Measurements from ENCODE around the gene MORF4L2. TPM values are rescaled to one million over a fixed set of nuclear protein-coding genes. Genes with fewer than 3 reads are reported as not detected.

MORF4L2 gene
- total RNA-seq, 1 donor from 2014 or later, result 231 TPM

DNA sequence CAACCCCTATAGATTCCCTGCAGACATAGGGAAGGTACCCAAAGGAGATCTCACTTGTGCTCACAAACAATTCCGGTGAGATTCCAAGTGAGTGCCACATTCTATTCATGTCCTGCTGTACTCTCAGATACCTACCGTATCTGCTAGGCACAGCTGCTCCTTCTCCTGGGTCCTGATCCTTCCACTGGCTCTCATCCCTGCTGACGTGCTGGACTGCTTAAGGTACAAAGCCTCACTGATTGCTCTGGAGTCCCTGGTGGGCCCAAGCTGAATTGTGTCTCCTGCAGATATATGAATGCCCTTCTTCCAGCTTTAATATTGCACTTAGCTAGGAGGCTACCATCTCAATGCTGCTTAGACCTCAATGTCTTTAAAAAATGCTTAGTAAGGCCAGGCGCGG, 55.4 kb downstream of the MORF4L2 start:
- no peak for DNase-seq

- no peak for DNase-seq
Measured at GRCh38 chrX:103630171-103630511, 56.4 kb downstream of the MORF4L2 start.

DNA sequence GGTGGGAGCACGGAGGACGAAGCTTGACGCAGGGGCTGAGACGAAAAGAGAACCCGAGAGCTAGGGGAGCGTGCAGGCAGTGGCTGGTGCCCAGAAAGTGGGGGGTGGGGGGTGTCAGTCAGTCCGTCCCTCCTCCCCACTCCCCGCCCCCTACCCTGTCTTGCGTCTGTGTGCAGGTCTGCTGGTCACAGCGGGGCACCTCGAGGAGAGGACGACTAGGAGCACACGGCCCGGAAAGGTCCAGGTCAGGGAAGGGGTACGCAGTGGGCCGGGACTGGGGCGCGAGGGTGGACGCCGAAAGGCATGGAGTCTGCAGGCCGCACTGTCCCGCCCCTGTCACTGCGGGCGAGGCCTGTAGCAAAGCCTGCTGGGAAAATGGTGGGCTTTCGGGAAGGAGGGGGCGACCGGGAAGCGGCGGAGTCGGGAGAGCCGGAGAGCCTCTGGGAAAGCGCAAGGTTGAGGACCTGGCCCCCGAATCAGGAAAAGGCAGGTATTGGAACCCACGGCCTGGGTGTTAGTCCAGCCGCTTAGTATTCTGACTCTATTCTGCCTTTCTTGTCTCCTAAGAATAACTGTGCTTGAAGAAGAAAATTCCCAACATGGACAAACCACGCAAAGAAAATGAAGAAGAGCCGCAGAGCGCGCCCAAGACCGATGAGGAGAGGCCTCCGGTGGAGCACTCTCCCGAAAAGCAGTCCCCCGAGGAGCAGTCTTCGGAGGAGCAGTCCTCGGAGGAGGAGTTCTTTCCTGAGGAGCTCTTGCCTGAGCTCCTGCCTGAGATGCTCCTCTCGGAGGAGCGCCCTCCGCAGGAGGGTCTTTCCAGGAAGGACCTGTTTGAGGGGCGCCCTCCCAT, 57.0 kb downstream of the MORF4L2 start:
- peak; percentile 55 for DNase-seq

- peak; percentile 43 for DNase-seq
Measured at GRCh38 chrX:103628386-103629317, 57.8 kb downstream of the MORF4L2 start, which contains the start of gene TCEAL1. TSS of gene TCEAL1 (plus strand) at chrX:103628975. CDS start at chrX:103629917, 942 bp downstream.

DNA sequence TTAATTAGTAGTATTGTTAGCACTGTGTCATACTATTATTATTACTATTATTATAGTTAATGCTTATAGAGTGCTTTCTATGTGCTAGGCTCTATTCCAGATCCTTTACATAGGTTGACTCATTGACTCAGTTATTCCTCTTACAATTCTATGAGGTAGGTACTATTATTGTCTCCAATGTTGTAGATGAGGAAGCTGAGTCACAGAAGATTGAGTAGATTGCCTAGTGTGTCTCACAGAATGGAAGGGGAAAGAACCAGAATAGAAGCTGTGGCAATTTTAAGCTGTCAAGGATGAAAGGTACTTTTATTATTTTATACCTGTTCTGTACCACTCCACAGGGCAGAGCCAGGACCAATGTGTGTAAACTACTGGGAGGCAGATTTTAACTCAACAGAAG, 59.6 kb downstream of the MORF4L2 start:
- DNase-seq, result no peak

Other genes with a start within 250 kb of the MORF4L2 start
- gene RAB40A, start 167.2 kb downstream of the MORF4L2 start, total RNA-seq, result 0.30 TPM
- gene TCEAL4, start 101.2 kb downstream of the MORF4L2 start, total RNA-seq, result 37.1 TPM
- gene TCEAL3, start 78.7 kb downstream of the MORF4L2 start, total RNA-seq, result 7.2 TPM
- gene TCEAL1, start 57.7 kb downstream of the MORF4L2 start, total RNA-seq, result 21.2 TPM
- not detected for gene TMEM31, start 24.2 kb upstream of the MORF4L2 start, total RNA-seq
- gene PLP1, start 90.1 kb upstream of the MORF4L2 start, total RNA-seq, result 57.5 TPM
- gene RAB9B, start 145.6 kb upstream of the MORF4L2 start, total RNA-seq, result 4.8 TPM